Hepatic stellate cell (primary cell): ENCODE data around the gene BACE2.

ENCODE experiments used
- DNase-seq: peaks from one replicate; pipeline ENCODE4 v3.0.0; 2011; ENCODE audit warnings: low spot score

BACE2 gene

DNA sequence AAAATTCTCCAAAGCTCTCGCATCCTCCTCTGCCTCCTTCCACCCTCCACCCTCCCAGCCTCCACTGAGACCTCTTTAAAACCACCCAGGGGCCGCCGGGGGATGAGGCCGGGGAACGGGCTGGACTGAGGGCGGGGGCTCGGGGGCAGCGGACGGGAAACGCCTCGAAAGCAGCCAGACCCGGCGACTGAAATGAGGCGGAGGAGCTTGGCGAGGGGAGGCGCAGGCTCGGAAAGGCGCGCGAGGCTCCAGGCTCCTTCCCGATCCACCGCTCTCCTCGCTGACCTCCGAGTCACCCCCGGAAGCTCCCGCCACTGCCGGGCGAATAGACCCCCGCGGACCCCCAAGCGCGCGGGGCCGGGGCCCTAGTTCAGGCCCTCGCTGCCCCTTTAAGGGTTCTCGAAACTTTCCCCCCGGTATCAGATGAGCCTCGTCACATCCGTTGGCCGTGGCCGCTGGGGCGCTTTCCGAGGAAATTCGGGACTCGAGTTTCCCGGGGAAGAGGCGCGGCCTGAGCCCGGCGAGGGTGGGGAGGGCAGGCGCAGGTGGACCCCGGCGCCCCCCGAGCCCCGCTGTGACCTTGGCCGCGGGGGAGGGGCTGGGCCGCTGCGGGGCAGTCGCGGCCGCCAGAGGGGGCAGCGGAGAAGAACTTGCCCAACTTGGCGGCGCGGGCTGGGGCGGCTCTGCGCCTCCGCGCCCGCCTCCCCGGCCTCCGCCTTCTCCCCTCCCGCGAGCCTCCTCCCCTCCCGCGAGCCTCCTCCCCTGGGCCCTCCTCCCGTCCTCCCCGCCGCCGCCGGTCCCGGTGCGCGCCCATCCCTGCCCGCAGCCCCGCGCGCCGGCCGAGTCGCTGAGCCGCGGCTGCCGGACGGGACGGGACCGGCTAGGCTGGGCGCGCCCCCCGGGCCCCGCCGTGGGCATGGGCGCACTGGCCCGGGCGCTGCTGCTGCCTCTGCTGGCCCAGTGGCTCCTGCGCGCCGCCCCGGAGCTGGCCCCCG is at the start of gene BACE2:
Gene BACE2 (plus strand): TSS at position 813 of the 995 bp plus-strand sequence. CDS start 104 bp downstream, at position 917.
- peak; percentile 48 for DNase-seq

DNA sequence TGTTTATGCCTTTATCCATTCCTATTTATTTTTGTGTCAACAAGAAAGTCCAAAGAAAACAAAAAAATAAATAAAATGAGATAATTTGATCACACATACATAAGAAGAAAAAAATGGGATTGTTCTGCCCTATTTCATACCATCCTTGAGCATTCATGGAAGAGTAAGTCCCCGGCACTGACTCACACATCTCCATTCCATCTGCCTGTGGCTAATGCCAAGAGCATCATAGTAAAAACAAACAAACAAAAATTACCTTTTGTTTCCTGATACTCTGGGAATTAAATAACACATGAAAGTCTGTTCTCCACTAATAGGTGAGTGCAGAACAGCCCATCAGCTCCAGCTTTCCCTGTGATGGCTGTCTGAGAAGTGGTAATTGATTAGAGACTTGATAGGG is 48.1 kb upstream of the BACE2 start:
- no peak for DNase-seq

DNA sequence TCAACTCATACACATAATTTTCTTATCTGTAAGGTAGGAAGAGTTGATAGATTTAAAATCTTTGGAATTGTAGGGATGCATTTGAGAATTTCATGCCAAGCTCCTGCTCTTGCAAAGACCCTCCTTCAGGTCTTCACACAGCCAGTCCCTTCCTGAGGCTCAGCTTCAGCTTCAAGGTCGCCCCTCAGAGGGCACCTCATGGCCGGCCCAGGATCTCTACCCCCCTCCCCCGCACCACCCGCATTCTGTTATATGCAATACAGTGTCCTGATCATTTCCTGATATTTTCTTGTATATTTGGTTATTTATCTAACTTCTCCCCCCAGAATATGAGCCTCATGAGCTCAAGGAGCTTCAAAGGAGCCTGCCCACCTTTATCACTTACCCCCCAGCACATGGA is 47.0 kb upstream of the BACE2 start:
- no peak for DNase-seq

DNA sequence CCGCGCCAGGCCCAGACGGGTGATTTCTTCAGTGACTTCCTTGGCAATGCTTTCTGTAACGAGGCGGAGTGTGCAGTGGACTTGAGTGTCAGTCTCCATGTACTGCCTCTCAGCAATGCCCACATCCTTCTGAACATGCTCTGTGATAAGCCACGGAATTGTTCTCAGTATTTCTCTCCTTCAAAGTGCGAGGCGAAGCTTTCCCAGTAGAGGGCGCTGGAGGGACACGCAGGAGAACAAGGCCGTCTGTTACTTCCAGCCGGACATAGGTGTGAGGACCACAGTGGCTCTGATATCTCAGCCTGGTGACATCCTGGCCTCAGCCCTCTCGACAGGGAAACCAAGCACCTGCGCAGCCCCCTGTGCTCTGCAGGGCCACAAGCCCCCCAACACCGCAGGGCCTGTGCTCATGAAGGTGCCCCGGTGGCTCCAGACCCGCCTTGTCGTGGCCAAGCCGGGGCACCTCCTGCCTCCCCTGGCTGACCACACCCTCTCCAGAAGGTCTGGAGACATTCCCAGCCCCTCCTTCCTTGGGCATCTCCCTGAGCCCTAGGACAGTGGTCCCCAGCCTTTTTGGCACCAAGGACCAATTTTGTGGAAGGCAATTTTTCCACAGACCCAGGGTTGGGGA is 46.1 kb upstream of the BACE2 start:
- DNase-seq, result no peak

DNA sequence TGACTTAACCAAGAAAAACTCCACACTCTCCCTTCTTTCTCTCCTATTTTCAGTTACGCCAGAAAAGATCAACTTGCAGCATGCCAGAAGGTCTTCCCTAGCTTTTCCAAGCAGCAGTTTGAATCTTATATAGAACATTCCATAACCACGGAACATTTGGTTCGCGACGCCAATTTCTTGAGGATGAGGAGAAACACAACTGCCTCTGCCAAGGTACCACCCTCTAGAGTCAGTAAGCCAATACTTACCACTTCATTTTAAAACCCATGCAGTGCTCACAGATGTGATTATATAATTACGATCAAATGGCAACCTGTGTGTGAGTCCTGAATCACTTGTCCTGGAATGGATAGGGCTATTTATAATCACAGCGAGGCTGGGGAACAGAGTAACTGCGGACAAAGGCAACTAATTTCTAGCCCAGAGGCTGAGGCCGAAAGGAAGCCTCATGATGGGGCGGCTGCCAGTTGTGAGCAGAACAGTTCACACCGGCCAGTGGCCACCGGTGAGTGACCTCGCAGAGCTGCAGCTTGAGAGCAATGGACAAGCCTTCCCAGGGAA is 43.2 kb upstream of the BACE2 start:
- no peak for DNase-seq

DNA sequence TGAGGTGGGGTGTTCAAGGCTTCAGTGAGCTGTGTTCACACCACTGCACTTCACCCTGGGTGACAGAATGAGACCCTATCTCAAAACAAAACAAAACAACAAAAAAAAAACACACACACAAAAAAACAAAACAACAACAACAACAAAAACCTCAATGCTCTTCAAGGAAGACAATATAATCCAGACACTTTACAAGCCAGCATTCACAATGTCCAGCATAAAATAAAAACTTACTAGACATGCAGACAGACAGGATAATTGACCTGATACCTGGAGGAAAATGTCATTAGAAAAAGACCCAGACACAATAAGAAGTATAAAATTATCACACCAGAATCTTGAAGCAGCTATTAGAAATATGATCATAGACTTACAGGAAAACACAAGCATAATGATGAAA is 39.0 kb upstream of the BACE2 start:
- DNase-seq, result no peak

DNA sequence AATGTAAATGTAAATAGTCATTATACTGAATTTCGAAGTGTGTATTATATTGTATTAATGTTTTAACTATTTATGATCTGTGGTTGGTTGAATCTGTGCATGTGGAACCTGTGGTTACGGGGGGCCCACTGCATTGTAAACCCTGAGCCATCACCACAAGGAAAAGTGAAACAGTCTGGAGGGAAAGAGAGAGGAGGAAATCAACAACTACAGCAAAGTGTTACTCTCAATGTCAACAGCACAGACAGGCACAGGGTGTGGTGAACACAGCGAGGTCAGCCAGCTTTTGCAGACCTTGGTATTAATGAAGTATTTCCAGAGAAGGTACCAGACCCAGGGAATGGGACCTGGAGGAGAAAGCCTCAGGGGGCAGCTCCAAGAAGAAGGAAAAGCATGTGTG is 37.1 kb upstream of the BACE2 start:
- no peak for DNase-seq

DNA sequence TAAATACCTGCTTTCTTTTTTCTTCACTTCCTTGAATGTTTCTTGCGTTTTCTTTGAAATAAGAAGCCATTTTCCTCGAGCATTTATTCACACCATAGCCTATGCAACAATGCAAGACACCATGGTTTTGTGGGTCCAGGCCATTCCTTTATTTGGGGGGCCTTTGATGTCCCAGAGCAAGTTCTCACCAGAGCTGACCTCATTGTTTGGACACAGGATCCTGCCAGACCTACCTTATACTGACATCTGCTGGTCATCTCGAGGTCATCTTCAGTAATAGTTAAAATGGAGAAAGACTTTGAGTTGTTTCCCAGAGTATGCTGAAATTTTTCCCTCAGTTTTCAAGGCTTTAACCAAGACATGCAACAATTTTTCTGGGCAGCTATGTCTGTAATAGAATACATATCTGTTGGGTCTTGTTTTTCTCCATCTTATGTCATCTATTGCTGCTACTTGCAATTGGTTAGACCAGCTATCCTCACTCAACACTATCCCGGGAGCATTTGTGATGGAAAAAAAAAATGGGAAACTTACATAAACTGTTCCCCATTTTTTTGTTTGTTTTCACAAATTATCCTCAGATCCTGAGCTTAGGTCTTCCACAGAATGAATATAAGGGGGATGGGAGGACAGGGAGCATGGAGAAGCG is 34.0 kb upstream of the BACE2 start:
- DNase-seq, result peak; percentile 56

DNA sequence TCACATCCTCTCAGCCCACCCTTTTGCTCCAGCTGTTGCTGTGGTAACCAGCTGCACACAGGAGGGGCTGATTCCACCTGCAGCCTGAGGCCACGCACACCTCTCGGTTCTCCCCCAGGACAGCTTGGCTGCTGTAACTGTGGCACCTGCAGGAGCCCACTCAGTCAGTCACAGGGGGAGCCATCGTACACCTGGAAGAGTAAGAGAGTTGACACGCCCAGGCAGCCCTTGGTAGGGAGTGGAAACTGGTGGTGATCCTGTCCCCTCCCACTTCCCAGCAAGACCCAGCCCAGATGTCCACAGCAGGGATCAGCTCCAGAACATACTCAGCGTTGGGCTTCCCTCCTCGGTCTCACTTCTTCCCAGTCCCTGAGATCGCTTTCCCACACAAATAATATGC is 32.2 kb upstream of the BACE2 start:
- no peak for DNase-seq

DNA sequence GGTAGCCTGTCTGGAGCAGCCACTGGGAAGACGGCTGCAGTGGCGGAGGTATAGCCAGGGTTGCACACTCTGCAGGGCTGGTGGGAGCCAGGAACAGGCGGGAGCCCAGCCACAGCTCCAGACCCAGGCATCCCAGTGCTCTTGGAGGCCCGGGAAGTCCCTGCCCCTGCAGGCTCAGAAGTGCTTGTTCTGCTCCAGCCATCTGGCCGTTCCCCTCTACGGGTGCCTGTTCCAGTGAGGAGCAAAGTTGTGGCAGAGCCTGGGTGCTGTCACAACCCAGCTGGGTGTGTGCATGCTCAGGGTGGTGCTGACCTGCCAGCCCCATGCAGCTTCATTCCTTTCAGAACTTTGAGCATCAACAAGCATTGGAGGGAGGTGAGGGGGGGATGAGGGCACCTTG is 31.7 kb upstream of the BACE2 start:
- DNase-seq, result no peak

DNA sequence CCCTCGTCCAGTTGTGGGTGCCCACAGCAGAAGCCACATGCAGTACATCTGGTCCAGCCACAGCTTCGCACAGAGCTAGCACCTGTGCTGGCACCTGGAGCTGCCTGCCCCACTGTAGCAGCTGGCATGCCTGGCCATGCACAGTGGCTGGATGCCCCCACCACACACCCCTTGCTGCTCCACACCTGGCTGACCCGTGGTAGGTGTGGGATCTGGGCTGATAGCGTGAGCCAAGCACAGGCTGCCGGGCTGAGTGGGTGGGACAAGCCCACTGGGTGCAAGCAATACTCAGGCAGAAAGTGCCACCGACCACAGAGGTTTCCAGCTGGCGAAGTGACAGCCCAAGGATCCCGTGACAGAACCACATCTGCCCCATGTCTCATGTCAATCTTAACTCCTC is 30.6 kb upstream of the BACE2 start:
- DNase-seq, result no peak

DNA sequence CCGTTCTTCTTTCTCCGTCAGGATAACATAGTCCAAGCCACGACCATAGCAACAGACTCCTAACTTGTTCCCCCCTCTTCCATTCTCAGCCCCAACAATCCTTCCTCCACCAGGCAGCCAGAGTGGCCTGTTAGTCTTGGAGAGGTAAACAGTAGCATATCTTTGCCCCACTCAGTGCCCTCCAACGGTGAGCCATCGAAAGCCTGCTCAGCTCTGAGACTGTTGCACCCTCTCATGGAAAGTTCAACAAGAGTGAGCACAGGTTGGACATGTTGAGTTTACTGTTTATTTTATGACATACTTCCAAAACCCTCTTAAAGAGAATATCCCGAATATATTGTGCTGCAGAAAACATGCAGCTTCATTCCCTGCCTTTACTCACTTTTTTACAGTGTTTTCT is 30.1 kb upstream of the BACE2 start:
- no peak for DNase-seq

DNA sequence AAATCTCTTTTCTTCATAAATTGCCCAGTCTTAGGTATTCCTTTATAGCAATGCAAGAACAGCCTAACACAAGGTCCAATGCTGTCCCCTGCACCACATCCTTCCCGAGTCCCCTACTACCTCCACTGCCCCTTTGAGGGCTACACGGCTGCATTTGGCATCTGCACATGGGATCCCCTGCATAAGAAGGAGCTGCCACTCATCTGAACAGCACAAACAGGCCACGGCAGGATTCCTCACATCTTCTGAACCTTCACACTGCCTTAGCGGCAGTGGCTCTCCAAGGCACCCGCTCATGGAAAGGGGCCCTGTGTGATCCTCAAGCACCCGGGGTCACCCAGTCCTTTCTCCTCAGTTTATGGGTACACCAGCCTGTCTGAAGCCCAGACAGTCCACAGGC is 29.2 kb upstream of the BACE2 start:
- no peak for DNase-seq

DNA sequence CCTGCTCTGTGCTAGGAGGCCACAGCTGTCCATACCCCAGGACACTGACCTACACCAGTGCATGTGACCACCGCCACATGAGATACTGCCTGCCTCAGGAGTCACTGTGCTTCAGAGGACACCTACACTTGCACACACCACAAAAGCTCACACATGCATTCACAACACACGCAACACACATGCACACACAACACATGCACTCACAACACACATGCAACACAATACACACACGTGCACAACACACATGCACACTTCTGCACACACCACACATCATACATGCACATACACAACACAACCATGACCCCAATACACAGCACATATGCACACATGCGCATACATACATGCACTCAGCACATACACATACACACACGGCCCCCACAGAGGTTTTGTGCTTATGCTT is 28.7 kb upstream of the BACE2 start:
- DNase-seq, result no peak

DNA sequence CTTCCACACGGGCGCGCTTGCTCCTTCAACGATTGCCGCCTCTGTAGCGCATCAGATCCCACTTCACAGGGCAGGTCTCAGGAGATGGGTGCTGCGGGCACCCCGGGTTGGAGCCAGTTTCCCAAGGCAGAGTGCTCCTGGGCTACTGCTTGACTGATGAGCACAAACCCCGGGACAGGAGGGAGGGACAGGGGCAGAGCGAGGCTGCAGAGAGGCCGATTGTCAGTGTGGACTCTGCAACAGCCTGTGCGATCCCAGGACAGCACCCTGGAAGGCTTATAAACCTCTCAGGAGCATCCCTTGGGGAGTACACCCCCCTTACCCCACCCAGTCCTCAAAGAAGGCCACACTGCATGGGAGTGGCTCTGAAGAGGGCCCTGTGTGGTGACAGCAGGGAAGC is 28.0 kb upstream of the BACE2 start:
- no peak for DNase-seq

DNA sequence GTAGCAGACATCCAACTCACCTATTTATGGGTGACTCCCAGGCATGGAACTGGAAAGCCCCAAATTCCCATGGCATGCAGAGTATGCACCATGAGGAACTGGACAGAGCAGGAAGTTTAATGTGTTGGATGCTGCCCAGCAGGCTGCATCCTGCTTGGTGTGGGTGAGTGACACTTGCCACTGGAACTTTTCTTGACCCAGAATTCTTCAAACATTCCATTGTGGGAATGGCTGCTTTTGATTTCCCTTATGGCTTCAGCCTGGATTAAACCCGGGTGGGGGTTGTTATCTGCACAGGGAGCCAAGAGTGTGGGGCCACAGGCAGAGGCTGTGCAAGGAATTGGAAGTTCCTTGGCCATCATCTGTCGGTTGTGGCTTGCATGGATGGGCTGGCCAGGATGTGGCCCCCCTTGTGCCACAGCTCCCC is 26.9 kb upstream of the BACE2 start:
- no peak for DNase-seq

DNA sequence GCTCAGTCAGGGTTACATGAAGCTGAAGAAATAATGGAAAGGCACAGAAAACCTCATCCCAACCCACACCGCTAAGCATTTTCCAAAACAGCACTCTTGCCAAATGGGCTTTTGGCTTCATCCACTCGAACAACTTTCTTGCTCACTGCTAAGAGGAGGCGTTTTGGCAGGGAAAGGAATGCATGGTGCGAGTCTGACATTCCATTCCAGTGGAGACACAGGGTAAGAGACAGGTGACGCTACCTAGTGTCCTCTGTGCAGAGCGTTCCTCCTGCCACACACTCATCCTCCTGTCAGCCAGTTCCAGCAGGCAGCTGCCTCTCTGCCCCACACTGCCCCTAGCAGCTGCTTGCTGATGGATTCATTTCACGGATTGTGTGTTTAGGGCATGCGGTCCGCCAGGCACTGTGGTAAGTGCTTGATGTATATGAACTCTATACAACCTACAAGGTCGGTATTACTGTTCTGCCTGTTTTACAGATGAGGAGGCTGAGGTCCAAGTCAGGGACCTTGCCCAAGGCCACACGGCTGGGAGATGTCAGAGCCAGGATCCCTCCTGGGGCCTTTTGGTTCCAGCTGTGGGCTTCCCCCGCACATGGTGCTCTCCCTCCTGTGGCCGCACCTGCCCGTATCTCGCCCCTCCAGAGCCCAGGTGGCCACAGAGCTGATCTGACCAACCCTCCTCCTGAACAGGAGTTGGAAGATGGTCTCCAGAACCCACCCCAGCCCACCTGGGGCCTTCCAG is 25.7 kb upstream of the BACE2 start:
- no peak for DNase-seq

DNA sequence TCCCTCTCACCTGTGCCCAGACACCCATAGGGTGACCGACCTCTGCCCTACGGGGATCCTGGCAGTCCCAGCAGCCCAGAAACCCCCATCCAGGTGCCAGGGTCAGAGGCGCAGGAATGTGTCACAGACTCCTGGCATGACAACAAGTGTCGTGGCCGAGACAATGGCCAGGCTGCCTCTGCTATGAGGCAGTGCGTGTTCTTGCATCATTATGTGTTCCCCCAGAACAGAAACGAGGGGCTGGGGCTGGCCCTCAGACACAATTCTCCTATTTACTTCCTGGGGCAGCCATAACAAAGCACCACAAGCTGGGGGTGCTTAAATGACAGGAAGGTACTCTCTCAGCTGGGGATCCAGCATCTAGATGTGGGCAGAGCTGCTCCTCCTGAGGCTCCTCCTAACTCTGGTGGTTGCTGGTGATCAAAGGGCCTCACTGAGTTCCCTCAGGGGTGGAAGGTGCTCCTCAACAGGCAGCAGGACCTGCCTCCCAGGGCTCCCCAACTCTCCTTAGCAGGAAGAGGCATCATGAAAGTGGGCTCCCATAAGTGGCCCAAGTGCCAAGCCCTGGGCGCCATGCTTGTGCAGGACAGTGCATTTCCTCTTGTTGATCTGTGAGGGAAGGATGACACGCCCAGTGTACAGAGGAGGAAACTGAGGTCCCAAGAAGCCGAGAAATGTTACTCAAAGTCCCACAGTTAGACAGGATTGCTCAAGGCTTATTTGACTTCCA is 24.2 kb upstream of the BACE2 start:
- no peak for DNase-seq

DNA sequence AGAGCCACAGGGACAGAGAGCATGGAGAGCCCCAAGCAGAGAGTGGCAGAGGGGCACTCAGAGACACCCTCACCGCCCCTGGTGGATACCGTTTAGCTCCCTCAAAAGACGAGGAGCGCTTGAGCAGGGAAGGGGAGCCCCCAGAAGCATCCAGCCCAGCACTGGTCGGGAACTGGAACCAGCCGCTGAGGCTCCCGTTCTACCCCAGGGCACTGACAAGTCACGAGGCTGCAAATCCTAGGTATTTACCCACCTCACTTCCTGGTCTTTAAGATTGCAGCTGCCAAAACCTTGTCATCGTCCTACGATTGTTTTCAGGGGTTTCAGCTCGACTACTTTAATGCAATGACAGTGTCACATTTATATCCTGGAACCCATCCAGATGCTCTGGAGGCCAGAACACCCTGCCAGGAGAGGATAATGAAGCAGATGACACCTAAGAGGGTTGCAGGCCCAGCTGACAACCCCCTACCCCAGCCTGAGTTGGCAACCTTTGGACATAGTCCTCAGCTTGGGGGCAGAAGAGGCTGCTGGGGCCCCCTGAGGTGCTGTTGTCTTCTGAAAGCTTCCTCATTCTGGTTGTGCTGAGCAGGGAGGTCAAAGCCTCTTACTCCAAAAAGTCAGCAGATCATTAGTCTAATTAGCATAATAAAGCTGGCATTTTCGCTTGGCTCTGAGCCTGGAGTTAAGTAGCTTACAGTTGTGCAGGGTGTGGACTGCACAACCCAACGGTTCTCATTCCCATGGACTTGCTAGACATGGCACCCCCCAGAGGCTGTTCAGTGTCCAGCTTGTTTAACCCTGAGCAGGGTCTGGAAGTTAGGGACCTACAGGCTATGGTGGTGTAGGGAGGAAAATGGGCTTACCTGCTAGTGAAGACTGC is 20.6 kb upstream of the BACE2 start:
- no peak for DNase-seq

DNA sequence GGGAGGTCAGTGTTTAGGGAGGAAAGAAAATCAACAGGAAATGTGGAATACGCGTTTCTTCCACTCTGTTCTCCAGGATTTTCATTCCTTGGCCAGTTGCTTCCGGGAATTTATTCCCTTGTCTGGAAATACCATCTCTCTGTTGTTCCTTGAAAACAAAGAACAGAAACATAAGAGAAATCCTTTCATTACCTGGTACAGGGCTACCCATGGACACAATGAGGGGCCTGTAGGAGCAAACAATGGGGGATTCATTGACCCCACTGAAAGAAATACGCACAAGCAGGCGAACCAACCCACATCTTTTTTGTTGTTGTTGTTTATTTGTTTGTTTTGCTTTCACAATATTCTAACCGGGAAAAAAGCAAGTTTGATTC is 20.0 kb upstream of the BACE2 start:
- DNase-seq, result no peak
